Neural cell (in vitro differentiated cells): ENCODE data around the gene AP4S1.

Source experiments
- CTCF ChIP-seq: fragments of 450-650 bp; IDR thresholded peaks from 2 replicates; pipeline ENCODE4 v1.5.1; 2014; ENCODE audit warnings: antibody characterized with exemption, mild to moderate bottlenecking, moderate library complexity; ENCODE audit not compliant: poor library complexity, severe bottlenecking
- EZH2 ChIP-seq: fragments of 200-600, 300-800 bp; shearing (Covaris generic), sonication (generic); IDR thresholded peaks from 2 replicates; pipeline ENCODE4 v1.6.1; 2014; ENCODE audit warnings: antibody characterized with exemption, low read length, borderline replicate concordance, mild to moderate bottlenecking; ENCODE audit not compliant: insufficient read depth, poor library complexity, severe bottlenecking
- POLR2AphosphoS5 ChIP-seq: IDR thresholded peaks from 2 replicates; pipeline ENCODE4 v1.6.1; 2012
- RAD21 ChIP-seq: fragments of 450-650 bp; conservative IDR thresholded peaks from 2 replicates; pipeline ENCODE4 v1.6.1; 2014; ENCODE audit warnings: antibody characterized with exemption, mild to moderate bottlenecking, moderate library complexity
- REST ChIP-seq: IDR thresholded peaks from 2 replicates; pipeline ENCODE4 v1.6.1; 2012; ENCODE audit warnings: borderline replicate concordance
- SMC3 ChIP-seq: fragments of 450-650 bp; conservative IDR thresholded peaks from 2 replicates; pipeline ENCODE4 v1.6.1; 2014; ENCODE audit warnings: antibody characterized with exemption, mild to moderate bottlenecking, moderate library complexity; ENCODE audit not compliant: poor library complexity

- TF ChIP-seq CTCF (no peak), RAD21 (no peak), EZH2 (no peak), SMC3 (no peak), POLR2AphosphoS5 (no peak), REST (no peak)
These were observed 1.4 kb upstream of the AP4S1 start for GRCh38 chr14:31024010-31024480.
